Uterus (tissue), 4 donors: ENCODE data around the gene ENPEP. TPM values are rescaled to one million over a fixed set of nuclear protein-coding genes. Genes with fewer than 3 reads are reported as not detected.

Source experiments
- DNase-seq, 2 donors: peaks; one replicate each; pipeline ENCODE4 v3.0.0-alpha.2; 2019 to 2020
- H3K27ac ChIP-seq, 2 donors: fragments of 200-600 bp; sonication (generic); 1 replicate in 1 of 2; 2 replicates in 1 of 2; pipeline ENCODE4 v1.5.1; 2016 to 2018
- H3K27me3 ChIP-seq, 2 donors: fragments of 200-600 bp; sonication (generic); one replicate each; pipeline ENCODE4 v1.5.1; 2018 to 2019; ENCODE audit warnings: control low read depth in 1 of 2
- H3K36me3 ChIP-seq, 2 donors: fragments of 200-600 bp; sonication (generic); one replicate each; pipeline ENCODE4 v1.5.1; 2019; ENCODE audit warnings: control low read depth in 1 of 2
- H3K4me1 ChIP-seq, 2 donors: fragments of 200-600 bp; sonication (generic); one replicate each; pipeline ENCODE4 v1.5.1; 2018 to 2019; ENCODE audit warnings: control low read depth in 1 of 2
- H3K4me3 ChIP-seq, 2 donors: fragments of 200-600 bp; sonication (generic); 1 replicate in 1 of 2; 2 replicates in 1 of 2; pipeline ENCODE4 v1.5.1; 2018 to 2019; ENCODE audit warnings: mild to moderate bottlenecking in 1 of 2
- H3K9me3 ChIP-seq, 2 donors: fragments of 200-600 bp; sonication (generic); one replicate each; pipeline ENCODE4 v1.5.1; 2019; ENCODE audit warnings: control low read depth in 1 of 2
- POLR2A ChIP-seq, 2 donors: fragments of 450-650 bp; IDR thresholded peaks; one replicate each; pipeline ENCODE4 v1.6.1; 2016; ENCODE audit warnings: antibody characterized with exemption in 2 of 2, mild to moderate bottlenecking in 1 of 2, moderate library complexity in 1 of 2
- intact Hi-C: fragments of 100-400 bp; cut with DNase I; formaldehyde crosslinking; loops from one replicate; pipeline ENCODE4 v1.15.1; 2023; ENCODE audit warnings: low total_unique reads
- total RNA-seq, 4 donors: library from RNA; depleted of rRNA in 3 of 4; stranded (reverse); fragments of >200 nt in 3 of 4; gene quantifications; one replicate each; pipeline versions ENCODE4 v1.1.0 to v1.2.4, GENCODE V29; 2014 to 2023
- TF ChIP-seq, protein P1 (sequence below), 4 experiments: fragments of 200-600 bp in 2 of 4; fragments of 450-650 bp in 2 of 4; sonication (generic) in 2 of 4; IDR thresholded peaks; one replicate each; pipeline ENCODE4 v1.5.1; 2016 to 2019; ENCODE audit warnings: antibody characterized with exemption in 4 of 4, mild to moderate bottlenecking in 2 of 4, moderate library complexity in 1 of 4
- donor health status: DM: yes; HTN: yes; CAD: no.

Gene ENPEP
- total RNA-seq, 4 donors from 2014 or later, result 5.9 to 43.3 (median 14.1) TPM

DNA sequence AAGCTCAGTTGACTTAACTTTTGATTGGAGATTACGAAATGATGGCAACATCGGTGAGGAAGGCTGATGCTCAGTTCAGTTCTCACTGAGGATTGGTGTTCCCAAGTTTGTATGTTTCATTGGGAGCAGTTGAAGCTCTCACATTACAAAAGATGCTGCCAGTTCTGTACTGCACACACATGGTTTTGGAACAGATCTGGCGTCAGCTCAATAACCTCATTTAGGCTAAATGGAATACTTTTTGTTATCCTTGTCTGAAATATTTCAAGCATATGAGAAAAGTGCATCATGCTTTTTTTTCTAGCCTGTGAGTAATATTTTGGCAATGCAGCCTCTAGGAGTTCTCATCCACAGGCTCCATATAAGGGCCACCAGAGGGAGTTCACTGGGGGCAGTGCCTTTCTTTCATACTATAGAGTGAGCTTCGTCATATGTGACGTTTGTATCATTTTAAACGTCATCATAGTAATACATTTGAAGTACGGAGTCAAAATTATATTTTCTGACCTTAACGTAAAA lies 4.1 kb downstream of the ENPEP start:
- DNase-seq, result peak; percentile 36 to 62
- peaks cover 4 to 5% of the 10 kb centered on the region in 2 donors for H3K4me1 ChIP-seq
- H3K9me3 ChIP-seq, result no peaks in the 10 kb centered on the region
- no peaks in the 10 kb centered on the region for H3K36me3 ChIP-seq
- no peak for TF ChIP-seq POLR2A (IDR thresholded peaks at IDR 0.05)
- TF ChIP-seq, protein P1, sequence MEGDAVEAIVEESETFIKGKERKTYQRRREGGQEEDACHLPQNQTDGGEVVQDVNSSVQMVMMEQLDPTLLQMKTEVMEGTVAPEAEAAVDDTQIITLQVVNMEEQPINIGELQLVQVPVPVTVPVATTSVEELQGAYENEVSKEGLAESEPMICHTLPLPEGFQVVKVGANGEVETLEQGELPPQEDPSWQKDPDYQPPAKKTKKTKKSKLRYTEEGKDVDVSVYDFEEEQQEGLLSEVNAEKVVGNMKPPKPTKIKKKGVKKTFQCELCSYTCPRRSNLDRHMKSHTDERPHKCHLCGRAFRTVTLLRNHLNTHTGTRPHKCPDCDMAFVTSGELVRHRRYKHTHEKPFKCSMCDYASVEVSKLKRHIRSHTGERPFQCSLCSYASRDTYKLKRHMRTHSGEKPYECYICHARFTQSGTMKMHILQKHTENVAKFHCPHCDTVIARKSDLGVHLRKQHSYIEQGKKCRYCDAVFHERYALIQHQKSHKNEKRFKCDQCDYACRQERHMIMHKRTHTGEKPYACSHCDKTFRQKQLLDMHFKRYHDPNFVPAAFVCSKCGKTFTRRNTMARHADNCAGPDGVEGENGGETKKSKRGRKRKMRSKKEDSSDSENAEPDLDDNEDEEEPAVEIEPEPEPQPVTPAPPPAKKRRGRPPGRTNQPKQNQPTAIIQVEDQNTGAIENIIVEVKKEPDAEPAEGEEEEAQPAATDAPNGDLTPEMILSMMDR (IDR thresholded peaks at IDR 0.05), result peak in 2 of 4 experiments; percentile 31 to 43
- intact Hi-C loops, result no loop called here
- H3K27me3 ChIP-seq, result no peaks in the 10 kb centered on the region
- no peak overlapping the region for H3K4me3 ChIP-seq
- H3K27ac ChIP-seq, result peak overlapping the region; percentile 79 to 86

DNA sequence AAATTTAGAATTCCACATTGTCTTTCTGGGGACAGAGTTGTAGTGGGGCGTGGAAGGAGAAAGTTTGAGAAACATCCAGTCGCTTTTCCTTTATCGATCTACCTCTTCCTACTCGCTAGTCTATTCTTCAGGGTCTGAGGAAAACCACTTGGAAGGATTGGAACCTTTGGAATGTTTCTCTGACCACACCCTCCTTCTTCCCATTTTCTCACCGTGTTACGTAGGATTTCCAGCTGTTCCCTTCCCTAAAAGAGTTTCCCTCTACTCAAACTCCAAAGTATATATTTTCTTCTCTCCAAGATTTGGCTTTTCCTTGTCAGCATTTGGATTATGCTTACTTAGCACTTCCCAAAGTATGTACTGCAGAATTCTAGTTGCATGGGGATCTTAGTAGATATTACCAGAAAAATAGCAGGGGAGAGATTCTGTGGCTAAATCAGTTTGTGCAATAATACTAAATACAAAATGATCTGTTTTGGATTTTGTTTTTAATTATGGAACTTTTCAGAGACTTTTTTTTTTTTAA lies 4.9 kb downstream of the ENPEP start:
- Histone ChIP-seq H3K4me3 (no peak overlapping the region), H3K36me3 (no peaks in the 10 kb centered on the region)
- intact Hi-C loops, result no loop called here

DNA sequence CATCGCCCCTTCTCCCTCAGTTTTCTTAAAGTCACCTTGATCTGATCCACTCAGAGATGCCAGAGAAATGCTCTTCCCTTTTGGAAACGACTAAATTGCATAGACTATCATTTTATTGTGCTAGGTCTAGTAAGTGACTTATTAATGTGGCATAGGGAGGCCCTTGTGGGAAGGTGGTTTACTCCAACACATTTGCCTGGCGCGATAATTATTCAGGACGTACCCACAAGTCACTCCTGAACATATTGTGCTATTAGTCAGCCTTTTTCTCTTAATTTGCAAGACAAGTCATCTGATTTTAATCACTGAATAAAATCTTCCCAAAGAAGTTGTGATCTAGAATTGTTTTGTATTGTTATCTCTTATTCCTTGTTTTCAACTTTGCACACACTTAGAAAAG lies 7.6 kb downstream of the ENPEP start:
- Histone ChIP-seq H3K27me3 (no peaks in the 10 kb centered on the region), H3K36me3 (no peaks in the 10 kb centered on the region), H3K4me1 (peaks cover 3 to 4% of the 10 kb centered on the region in 2 donors), H3K4me3 (no peak overlapping the region), H3K27ac (peak overlapping the region; percentile 79 to 86), H3K9me3 (no peaks in the 10 kb centered on the region)
- no peak for TF ChIP-seq POLR2A (IDR thresholded peaks at IDR 0.05)
- TF ChIP-seq, protein P1 (IDR thresholded peaks at IDR 0.05), result no peak
- intact Hi-C loops, result no loop called here
- peak in 1 of 2 donors; percentile 30 for DNase-seq

More for the DNA sequence above, 4.9 kb downstream of the ENPEP start:
- Histone ChIP-seq H3K27ac (peak overlapping the region; percentile 79 to 86), H3K9me3 (no peaks in the 10 kb centered on the region), H3K4me1 (peaks cover 0 to 2% of the 10 kb centered on the region in 2 donors), H3K27me3 (no peaks in the 10 kb centered on the region)
- TF ChIP-seq, protein P1 (IDR thresholded peaks at IDR 0.05), result no peak
- no peak for TF ChIP-seq POLR2A (IDR thresholded peaks at IDR 0.05)
- no peak for DNase-seq

GRCh38 chr4:110484029-110484428 lies 8.1 kb downstream of the ENPEP start:
- H3K4me3 ChIP-seq, result no peak overlapping the region
- H3K27ac ChIP-seq, result peak overlapping the region; percentile 79 to 86
- H3K9me3 ChIP-seq, result no peaks in the 10 kb centered on the region
- no peak for DNase-seq
- no peaks in the 10 kb centered on the region for H3K27me3 ChIP-seq
- no peak for TF ChIP-seq POLR2A (IDR thresholded peaks at IDR 0.05)
- intact Hi-C loops, result no loop called here
- H3K36me3 ChIP-seq, result no peaks in the 10 kb centered on the region
- peaks cover 3 to 8% of the 10 kb centered on the region in 2 donors for H3K4me1 ChIP-seq

DNA sequence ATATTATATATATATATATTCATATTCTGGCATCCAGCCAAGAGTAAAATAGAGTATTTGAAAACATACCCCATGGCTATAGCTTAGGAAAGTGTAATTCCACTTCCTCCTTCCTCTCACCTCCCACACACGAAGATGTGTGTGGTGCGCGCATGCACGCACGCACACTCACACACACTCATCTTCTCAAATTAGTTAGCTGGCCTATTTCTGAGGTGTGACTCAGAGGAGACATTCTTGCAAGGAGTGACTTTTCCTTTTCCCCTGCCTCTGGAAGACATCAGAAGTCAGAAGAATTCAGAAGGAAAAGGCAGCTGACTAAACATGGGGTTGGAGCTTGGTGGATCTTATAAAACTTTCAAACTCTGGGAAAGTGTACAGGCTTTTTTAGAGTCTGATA lies 8.8 kb downstream of the ENPEP start:
- no peak overlapping the region for H3K4me3 ChIP-seq
- no peaks in the 10 kb centered on the region for H3K9me3 ChIP-seq
- H3K27ac ChIP-seq, result peak overlapping the region; percentile 79 to 86
- intact Hi-C loops, result no loop called here
- peaks cover 3 to 8% of the 10 kb centered on the region in 2 donors for H3K4me1 ChIP-seq
- TF ChIP-seq, protein P1 (IDR thresholded peaks at IDR 0.05), result no peak
- TF ChIP-seq POLR2A (IDR thresholded peaks at IDR 0.05), result no peak
- peak; percentile 31 to 72 for DNase-seq
- no peaks in the 10 kb centered on the region for H3K36me3 ChIP-seq
- H3K27me3 ChIP-seq, result no peaks in the 10 kb centered on the region
